Astrocyte (in vitro differentiated cells and primary cell): ENCODE results near the gene LONRF3.

ENCODE experiments used
- EZH2 ChIP-seq: IDR thresholded peaks from 2 replicates; pipeline ENCODE4 v1.6.1; 2012; ENCODE audit warnings: mild to moderate bottlenecking, low read length, inconsistent platforms; ENCODE audit not compliant: insufficient read depth
- TF ChIP-seq, protein P1 (sequence below): IDR thresholded peaks from 2 replicates; pipeline ENCODE4 v1.5.1; 2011; ENCODE audit warnings: low read depth, mild to moderate bottlenecking, inconsistent platforms, low read length, moderate library complexity; ENCODE audit not compliant: insufficient read depth

DNA sequence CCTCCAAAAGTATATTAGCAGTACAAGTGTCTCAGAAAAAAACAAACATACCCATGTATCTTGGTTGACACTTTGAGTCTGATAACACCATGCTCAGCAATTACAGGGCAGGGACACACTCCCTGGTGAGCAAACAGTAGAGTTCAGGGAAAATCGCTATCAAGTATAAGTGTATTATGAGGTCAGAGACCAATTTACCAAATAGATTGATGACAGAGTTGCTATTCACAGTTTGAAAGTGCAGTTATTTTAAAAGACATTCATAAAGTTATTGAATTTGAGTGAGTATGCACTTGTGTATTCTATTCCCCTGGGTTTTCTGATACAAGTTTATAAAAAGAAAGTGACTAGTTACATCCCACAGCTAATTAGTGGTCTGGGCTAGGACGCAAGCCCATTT, 10.2 kb upstream of the LONRF3 start:
- TF ChIP-seq, protein P1, sequence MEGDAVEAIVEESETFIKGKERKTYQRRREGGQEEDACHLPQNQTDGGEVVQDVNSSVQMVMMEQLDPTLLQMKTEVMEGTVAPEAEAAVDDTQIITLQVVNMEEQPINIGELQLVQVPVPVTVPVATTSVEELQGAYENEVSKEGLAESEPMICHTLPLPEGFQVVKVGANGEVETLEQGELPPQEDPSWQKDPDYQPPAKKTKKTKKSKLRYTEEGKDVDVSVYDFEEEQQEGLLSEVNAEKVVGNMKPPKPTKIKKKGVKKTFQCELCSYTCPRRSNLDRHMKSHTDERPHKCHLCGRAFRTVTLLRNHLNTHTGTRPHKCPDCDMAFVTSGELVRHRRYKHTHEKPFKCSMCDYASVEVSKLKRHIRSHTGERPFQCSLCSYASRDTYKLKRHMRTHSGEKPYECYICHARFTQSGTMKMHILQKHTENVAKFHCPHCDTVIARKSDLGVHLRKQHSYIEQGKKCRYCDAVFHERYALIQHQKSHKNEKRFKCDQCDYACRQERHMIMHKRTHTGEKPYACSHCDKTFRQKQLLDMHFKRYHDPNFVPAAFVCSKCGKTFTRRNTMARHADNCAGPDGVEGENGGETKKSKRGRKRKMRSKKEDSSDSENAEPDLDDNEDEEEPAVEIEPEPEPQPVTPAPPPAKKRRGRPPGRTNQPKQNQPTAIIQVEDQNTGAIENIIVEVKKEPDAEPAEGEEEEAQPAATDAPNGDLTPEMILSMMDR = no peak
- TF ChIP-seq EZH2 = no peak
